HG03139 (cell line): ENCODE data around the gene OTUD1.

Experiments used
- ATAC-seq: cut with Tn5 transposase; IDR thresholded peaks from one replicate; pipeline ENCODE4 v1.9.1; 2021; ENCODE audit not compliant: unreplicated experiment

Gene OTUD1

DNA sequence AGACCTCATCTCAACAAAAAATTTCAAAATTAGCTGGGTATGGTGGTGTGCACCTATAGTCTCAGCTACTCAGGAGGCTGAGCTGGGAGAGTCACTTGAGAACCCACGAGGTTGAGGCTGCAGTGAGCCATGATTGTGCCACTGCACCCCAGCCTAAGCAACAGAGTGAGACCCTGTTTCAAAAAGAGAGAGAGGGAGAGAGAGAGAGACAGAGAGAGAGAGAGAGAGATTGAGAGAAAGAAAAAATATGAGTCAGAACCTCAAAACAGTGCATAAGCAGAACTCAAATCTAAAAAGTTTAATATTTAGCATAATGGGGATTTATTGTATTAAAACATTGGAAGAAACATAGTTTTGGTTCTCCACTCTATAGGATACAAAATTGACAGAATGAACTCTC lies 17.5 kb upstream of the OTUD1 start:
- ATAC-seq: no peak

DNA sequence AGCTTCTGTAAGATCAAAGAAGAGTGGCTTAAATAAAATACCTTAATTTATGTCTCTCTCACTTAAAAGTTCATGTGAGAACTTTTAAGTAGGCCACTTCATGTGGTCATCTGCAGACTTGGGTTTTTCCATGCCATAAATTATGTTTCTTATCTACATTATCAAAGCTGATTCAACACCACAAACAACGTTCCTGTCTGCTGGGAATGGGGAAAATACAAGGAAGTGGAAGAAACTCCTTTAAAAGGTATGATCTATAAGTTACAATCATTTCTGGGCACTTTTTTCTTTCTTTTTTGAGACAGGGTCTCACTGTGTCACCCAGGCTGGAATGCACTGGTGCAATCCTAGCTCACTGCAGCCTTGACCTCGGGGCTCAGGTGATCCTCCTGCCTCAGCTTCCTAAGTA lies 16.9 kb upstream of the OTUD1 start:
- no peak for ATAC-seq

DNA sequence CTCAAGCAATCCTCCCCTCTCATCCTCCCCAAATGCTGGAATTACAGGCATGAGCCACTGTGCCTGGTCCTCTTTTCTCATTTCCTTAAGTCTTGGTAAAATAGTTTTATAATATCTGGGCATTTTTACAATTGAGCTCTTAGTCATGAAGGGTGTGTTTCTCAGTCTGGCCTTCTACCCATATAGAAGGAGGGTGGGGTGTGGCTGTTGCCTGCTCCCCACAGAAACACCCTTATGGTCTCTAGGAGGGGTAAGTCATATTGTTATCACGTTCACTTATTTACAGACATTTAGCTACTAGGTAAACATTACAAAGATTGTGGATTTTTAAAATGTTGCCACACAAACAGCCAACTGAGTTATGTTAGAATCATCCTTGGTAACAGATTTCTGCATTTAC lies 6.7 kb upstream of the OTUD1 start:
- no peak for ATAC-seq

DNA sequence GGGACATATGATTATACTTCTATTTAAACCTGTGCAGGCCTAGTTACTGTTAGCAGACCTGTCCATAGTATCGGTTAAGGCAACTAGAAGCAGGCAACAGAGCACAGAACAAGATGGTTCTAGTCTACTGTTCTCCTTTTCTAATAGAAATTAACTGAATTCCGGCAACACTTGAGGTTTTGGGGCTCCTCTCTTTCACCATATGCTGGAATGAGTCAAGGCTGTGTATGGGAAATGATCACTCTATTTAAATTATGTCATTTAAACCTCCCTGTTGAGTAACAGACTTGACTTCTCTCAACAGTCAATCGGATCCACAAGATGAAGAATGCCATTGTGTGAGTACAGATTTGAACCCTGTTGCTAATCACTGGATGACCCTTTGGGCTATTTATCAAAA lies 6.2 kb upstream of the OTUD1 start:
- no peak for ATAC-seq

DNA sequence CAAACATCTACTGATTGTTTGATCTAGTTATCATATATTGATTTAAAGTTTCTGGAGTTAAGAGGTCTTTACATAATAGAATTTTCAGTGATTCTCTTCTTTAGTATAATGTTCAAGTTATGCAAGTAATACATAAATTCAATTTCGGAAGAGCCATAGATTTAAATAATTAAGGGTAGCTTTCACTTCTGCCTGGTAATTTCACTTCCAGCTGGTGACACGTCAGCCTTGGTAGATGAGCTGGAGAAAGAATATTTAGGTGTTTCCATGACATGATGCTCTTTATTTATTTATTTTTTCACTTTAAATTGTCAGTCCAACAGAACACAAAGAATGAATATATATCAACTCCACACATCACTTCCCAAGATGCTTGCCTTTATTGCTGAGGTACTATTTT lies 5.2 kb upstream of the OTUD1 start:
- no peak for ATAC-seq

DNA sequence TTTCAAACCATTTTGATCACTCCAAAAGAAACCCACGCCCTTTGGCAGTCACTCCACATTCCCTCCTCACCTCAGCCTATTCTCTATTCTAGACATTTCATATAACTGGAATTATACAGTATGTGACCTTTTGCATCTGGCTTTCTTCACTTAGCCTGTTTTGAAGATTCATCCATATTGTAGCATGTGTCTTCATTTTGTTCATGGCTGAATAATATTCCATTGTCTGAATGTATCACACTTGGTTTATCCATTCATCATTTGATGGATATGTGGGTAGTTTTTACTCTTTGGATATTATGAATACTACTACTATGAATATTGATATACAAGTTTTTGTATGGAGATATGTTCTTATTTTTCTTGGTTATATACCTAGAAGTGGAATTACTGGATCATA lies 3.5 kb upstream of the OTUD1 start:
- no peak for ATAC-seq

DNA sequence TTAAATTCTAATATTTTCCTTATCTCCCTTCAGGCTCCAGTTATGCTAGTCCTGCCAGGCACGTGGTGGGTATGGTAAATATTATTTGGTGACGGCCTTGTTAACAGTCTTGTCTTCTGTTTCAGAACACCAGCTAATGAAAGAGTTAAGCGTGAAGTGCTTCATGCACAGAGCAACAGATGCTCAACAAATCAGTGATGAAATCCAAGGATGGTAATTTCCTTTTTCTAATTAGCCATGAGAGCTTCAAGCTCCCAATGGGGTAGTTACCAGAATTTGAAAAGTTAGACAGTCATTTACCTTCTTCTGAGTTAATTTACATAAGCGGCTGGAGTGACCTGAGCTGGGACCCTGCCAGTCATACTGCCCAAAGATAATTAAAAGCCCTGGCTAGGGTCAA lies 1.9 kb upstream of the OTUD1 start:
- no peak for ATAC-seq

DNA sequence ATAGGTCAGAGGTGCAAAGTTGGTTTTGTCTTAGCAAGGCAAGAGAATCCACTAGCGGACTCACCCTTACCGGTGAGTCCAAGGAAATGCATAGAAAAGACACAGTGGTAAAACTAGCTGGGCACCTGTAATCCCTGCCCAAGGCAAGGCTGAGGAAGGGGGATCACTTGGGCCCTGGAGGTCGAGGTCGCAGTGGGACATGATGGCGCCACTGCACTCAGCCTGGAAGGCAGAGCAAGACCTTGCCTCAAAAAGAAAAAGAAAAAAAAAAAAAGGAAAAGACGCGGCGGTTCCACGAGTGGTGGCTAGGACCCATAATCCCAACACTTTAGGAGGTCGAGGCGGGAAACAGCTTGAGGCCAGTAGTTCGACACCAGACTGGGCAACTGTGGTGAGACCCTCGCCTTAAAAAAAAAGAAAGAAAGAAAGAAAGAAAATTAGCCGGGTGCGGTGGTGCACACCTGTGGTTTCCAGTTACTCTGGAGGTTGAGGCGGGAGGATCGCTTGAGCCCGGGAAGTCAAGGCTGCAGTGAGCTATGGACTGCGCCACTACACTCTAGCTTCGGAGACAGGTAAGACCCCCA lies 820 bp upstream of the OTUD1 start:
- no peak for ATAC-seq

DNA sequence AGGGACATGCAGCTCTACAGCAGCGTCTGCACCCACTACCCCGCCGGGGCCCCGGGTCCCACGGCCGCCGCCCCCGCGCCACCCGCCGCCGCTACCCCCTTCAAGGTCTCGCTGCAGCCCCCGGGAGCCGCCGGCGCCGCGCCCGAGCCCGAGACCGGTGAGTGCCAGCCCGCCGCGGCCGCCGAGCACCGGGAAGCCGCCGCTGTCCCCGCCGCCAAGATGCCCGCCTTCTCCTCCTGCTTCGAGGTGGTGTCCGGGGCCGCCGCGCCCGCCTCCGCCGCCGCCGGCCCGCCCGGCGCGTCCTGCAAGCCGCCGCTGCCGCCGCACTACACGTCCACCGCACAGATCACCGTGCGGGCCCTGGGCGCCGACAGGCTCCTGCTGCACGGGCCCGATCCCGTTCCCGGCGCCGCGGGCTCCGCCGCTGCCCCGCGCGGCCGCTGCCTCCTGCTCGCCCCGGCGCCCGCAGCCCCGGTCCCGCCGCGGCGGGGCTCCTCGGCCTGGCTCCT lies 631 bp downstream of the OTUD1 start:
- ATAC-seq: peak; percentile 3

DNA sequence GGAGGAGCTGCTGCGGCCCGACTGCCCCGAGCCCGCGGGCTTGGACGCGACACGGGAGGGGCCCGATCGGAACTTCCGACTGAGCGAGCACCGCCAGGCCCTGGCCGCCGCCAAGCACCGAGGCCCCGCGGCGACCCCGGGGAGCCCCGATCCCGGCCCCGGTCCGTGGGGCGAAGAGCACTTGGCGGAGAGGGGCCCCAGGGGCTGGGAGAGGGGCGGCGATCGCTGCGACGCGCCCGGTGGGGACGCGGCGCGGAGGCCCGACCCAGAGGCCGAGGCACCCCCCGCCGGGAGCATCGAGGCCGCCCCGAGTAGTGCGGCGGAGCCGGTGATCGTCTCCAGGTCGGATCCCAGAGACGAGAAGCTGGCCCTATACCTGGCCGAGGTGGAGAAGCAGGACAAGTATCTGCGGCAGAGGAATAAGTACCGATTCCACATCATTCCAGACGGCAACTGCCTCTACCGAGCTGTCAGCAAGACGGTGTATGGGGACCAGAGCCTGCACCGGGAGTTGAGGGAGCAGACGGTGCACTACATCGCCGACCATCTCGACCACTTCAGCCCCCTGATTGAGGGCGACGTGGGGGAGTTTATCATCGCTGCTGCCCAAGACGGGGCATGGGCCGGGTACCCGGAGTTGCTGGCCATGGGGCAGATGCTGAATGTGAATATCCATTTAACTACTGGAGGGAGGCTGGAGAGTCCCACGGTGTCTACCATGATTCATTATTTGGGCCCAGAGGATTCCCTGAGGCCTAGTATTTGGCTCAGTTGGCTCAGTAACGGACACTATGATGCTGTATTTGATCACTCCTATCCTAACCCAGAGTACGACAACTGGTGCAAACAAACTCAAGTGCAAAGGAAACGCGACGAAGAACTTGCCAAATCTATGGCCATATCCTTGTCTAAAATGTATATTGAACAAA lies 1.4 kb downstream of the OTUD1 start:
- ATAC-seq: peak; percentile 7

DNA sequence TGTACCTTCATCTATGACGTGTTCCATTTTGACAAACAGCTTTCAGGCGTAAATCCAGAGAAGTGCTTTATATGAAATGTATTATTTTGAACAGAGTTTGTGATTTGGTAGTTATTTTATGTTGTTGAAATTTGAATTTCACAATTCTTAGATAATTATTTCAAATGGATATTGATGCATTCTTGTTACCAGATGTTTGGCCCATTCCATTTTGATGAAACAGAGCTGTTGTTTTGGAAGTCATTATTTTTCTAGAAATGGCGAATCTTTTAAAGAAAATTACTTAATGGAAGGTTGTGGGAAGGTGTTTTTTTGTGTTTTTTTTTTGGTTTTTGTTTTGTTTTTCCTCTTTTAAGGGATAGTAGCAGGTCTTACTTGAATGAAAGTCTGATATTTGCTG lies 2.4 kb downstream of the OTUD1 start:
- no peak for ATAC-seq

DNA sequence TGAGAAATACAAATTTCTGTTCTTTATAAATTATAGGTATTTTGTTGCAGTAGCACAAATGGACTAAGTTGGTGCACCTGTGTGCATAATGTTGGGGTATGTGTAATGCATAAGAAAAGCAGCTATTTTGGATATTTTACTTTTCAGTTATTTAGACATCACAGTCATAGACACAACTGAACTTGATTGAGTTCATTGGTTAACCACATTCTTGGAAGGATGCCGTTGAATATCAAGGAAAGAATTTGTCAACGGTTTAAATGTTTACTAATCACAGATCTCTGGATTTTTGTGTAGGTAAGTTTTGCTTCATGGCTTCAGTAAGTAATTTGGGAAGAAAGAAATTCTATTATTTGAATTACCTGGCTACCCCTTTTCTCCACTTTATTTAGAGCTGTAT lies 4.1 kb downstream of the OTUD1 start:
- no peak for ATAC-seq

DNA sequence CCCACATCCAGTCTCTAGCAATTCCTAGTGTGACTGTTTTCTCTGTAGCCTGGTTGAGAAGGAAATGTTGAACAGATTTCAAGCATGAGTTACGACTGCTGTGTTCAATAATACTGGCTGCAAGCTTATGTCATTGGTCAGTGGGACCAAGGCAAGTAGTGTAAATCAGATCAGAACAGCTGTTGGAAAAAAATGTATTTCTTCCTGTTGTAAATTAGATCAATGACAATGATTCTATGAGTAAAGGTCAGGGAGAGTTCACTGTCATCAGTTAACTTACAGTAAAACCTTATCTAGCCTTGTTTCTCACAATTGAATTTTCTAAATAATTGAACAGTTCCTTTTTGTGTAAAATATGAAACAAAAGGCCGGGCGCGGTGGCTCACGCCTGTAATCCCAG lies 6.7 kb downstream of the OTUD1 start:
- no peak for ATAC-seq

DNA sequence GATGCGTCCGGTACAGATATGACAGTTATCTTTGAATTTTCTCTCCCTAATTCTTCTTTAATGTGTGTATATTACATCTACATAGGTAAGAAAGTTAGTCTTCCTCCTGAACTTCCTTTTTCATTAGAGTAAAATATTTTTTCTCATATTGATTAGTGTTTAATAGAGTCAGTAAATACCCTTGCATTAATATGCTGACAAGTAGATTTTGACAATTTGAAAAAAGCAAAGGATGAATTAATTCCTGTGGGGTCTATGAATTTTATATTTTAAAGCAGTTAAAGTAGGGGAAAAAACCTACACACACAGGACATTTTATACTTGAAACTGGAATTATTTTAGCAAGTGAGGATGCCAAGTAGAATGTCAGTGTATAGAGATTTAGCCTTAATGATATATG lies 9.4 kb downstream of the OTUD1 start:
- ATAC-seq: no peak

DNA sequence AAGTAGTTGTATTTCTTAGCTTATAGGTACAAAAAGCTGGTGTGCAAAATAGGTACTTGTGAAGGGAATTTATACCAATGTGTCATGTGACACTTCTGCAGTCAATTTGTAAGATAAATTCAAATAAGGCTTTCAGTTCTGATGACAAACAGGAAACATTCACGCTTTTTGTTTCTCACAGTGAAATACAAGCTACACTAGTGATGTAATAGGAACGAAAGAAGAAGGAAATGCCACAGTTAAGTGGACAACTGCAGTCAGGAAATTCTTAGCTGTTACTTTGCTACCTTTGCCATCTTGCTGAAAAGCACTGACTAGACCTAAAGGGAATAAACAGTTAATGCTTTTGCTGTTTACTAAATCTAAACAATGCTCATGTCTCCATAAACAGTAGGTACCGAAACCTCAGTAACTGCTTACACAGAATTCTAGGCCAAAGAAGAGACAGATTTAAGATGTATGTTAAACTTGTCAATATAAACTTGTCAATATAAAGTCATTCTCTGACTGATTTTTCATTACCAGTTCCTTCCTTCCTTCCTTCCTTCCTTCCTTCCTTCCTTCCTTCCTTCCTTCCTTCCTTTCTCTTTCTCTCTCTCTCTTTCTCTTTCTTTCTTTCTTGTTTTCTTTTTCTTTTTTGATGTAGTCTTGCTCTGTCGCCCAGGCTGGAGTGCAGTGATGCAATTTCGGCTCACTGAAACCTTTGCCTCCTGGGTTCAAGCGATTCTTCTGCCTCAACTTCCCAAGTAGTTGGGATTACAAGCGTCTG lies 10.1 kb downstream of the OTUD1 start:
- ATAC-seq: peak; percentile 74

DNA sequence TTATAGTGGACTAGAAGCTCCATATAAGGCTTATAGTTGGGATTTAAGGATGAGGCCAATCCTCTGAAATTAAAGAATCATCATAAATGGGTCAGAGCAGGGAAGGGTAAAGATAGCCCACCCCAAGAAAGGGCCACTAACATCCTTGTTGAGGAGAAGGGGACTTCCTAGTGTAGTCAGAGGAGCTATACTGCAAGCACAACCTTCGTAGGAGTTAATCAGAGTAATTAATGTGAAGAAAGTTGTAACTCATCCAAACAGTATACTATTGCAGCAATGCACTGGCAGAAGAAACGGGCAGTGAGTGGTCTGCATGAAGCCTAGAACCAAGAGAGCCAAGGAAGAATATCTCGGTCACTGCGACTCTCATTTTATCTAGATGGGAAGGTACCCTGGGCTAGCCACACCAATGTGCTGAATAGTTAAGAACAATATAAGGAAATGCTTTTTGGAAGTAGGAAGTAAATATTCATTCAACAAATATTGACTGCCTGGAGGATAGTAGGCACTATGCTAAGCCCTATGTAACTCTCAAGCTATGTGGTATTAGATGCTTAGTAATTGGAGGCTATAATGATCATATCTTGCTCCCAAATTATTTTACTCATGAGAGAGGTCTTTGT lies 13.3 kb downstream of the OTUD1 start:
- ATAC-seq: no peak

DNA sequence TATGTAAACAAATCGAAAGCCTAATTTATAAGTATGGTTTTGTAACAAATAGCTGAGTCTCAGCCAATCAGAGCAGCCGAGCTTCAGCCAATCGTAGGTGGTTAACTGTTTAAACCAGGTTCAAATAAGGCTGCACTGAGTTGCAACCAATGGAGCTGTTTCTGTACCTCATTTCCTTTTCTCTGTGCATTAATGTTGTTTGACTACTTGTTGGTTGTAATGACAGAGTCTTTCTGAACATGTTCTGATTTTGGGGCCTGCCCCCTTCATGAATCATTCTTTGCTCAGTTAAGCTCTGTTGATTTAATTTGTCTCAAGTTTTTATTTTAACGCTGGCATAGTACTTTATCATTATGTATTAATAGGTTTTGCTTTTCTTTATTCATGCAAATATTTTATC lies 14.6 kb downstream of the OTUD1 start:
- ATAC-seq: no peak

DNA sequence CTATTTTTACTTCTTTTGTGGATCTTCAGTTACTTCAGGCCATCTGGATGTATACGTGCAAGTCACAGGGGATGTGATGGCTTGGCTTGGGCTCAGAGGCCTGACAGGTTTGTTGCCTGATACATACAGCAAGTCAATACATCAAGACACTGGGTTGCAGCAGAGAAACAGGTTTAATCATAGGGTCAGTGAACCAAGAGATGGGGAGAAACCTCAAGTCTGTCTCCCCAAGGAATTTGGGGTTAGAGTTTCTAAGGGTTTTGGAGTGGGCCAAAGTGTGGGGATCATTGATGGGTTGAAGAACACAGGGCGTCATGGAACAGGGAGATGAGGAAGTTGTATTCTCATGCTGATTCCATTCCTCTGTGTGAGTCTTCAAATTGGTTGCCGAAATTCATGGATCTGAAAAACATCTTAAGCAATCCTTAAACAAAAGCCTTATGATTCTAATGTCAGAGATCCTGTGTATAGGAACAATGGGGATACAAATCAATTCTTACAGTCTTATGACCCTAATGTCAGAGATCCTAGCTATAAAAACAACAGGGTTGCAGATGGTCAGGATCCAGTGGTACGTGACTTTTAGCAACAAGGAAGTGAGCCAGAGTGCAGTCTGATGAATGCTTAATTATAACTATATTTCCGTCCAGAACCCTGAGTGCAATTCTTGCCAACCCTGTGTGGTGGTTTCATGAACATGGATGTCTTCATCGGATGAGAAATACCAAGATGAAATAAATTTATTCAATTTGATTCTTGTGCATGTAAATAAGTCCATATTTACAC lies 18.9 kb downstream of the OTUD1 start:
- ATAC-seq: no peak

DNA sequence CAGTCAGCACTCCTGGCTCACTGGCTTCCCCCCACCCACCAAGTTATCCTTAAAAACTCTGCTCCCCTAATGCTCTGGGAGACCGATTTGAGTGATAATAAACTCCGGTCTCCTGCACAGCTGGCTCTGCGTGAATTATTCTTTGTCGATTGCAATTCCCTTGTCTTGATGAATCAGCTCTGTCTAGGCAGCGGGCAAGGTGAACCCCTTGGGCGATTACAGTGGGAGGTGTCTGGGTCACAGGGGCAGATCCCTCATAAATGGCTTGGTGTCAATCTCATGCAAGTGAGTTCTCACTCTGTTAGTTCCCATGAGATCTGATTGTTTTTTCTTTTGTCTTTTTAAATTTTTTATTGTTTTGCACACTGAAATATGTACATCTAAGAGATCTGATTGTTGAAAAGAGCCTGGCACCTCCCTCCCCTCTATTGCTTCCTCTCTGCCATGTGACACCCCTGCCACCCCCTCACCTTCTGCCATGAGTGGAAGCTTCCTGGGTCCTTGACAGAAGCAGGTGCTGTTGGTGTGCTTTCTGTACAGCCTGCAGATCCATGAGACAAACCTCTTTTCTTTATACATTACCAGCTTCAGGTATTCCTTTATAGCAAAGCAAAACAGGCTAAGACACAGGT lies 20.5 kb downstream of the OTUD1 start:
- no peak for ATAC-seq

DNA sequence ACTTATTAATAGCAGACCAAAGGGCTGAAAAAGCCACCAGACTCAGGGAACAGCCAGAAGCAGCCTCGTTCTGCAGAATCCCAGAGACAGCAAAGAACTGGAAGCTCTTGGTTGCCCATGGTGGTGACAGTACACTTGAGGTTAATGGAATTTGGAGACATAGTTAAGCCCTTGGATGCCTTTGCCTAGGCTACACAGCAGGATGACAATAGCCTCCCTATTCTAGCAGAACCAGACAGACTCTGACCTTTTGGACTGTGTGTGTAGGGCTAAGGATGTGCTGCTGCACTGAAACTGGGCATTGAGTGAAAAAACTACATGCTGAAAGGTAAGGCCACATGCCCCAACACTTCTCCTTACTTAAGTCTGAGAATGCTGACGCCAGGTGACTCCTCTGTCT lies 22.7 kb downstream of the OTUD1 start:
- ATAC-seq: no peak
